Vagina (tissue), 2 donors: ENCODE data around the gene CPNE6.
"Not testable (repeated sequence)": the region's sequence is repeated elsewhere in the genome, so short reads cannot be mapped to it uniquely, and the experiment has no call there.

Experiments
- CTCF ChIP-seq, 3 experiments: fragments of 450-650 bp in 2 of 3; fragments of 200-600 bp in 1 of 3; sonication (generic) in 1 of 3; IDR thresholded peaks; one replicate each; pipeline ENCODE4 v1.5.1; 2017 to 2019; ENCODE audit warnings: antibody characterized with exemption in 3 of 3, mild to moderate bottlenecking in 2 of 3, moderate library complexity in 2 of 3
- POLR2A ChIP-seq, 2 donors: fragments of 450-650 bp; IDR thresholded peaks; one replicate each; pipeline ENCODE4 v1.6.1; 2017; ENCODE audit warnings: antibody characterized with exemption in 2 of 2, mild to moderate bottlenecking in 2 of 2, moderate library complexity in 2 of 2

GRCh38 chr14:24024939-24025418, 46.4 kb upstream of the CPNE6 start:
- not testable (repeated sequence) for TF ChIP-seq CTCF, POLR2A (IDR thresholded peaks at IDR 0.05)
